Measurements from ENCODE around the gene MASP1.

DNA sequence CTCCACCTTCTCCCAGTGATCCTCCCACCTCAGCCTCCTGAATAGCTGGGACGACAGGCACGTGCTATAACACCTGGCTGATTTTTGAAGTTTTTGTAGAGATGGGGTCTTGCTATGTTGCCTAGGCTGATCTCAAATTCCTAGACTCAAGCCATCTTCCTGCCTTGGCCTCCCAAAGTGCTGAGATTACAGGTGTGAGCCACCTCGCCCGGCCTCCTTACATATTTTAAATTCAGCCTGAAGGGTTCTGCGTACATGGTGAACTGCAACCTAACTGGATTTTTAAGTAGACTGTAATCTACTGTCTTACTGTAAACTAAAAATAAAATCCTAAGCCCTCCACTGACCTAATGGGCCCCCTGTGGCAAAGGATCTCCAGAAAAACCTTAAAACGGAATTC lies 34.1 kb downstream of the MASP1 start:
- TF ChIP-seq, protein P1, sequence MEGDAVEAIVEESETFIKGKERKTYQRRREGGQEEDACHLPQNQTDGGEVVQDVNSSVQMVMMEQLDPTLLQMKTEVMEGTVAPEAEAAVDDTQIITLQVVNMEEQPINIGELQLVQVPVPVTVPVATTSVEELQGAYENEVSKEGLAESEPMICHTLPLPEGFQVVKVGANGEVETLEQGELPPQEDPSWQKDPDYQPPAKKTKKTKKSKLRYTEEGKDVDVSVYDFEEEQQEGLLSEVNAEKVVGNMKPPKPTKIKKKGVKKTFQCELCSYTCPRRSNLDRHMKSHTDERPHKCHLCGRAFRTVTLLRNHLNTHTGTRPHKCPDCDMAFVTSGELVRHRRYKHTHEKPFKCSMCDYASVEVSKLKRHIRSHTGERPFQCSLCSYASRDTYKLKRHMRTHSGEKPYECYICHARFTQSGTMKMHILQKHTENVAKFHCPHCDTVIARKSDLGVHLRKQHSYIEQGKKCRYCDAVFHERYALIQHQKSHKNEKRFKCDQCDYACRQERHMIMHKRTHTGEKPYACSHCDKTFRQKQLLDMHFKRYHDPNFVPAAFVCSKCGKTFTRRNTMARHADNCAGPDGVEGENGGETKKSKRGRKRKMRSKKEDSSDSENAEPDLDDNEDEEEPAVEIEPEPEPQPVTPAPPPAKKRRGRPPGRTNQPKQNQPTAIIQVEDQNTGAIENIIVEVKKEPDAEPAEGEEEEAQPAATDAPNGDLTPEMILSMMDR (conservative IDR thresholded peaks at IDR 0.05): no peak
- TF ChIP-seq ZFX (IDR thresholded peaks at IDR 0.05): no peak

Data from C4-2B (cell line).